CD4-positive, alpha-beta T cell (primary cell): ENCODE measurements around the gene MIA3. TPM values are rescaled to one million over a fixed set of nuclear protein-coding genes. Genes with fewer than 3 reads are reported as not detected.
A peak's percentile ranks its signal among the peaks of the same experiment; 100 is the strongest.

Source experiments
- ATAC-seq: fragments of 200-7000 bp; cut with Tn5 transposase; one replicate; pipeline ENCODE4 v1.10.0; 2022; ENCODE audit warnings: mild to moderate bottlenecking; ENCODE audit not compliant: poor library complexity
- CTCF ChIA-PET: fragments of 350-600 bp; sonication (Branson Sonifier 250); formaldehyde crosslinking; loops from one replicate; lab custom pipeline; 2021; ENCODE audit warnings: antibody characterized with exemption, inconsistent platforms; lab: Charles Lee
- POLR2A ChIA-PET: fragments of 350-600 bp; sonication (Branson Sonifier 250); formaldehyde crosslinking; loops from one replicate; lab custom pipeline; 2021; ENCODE audit warnings: antibody characterized with exemption, inconsistent platforms; lab: Charles Lee
- DNase-seq, 14 experiments: peaks; one replicate each; pipeline ENCODE4 v3.0.0-alpha.2; 2013 to 2020; ENCODE audit warnings: mixed read lengths in 2 of 14
- H3K27ac ChIP-seq, 2 donors: one replicate each; pipeline versions ENCODE4 v1.5.1 to v1.7.0; 2013; ENCODE audit warnings: low read length in 2 of 2, low read depth in 1 of 2, mild to moderate bottlenecking in 1 of 2
- H3K27me3 ChIP-seq, 2 experiments: 1 replicate in 1 of 2; 2 replicates in 1 of 2; pipeline versions ENCODE4 v1.6.1 to v1.7.0; 2013; ENCODE audit warnings: low read length in 2 of 2, control low read depth in 1 of 2, mild to moderate bottlenecking in 1 of 2, moderate library complexity in 1 of 2; ENCODE audit not compliant: insufficient read depth in 2 of 2, control insufficient read depth in 1 of 2
- H3K36me3 ChIP-seq: one replicate; pipeline ENCODE4 v1.6.1; 2013; ENCODE audit warnings: low read length, control low read depth; ENCODE audit not compliant: insufficient read depth
- H3K4me1 ChIP-seq: one replicate; pipeline ENCODE4 v1.6.1; 2013; ENCODE audit warnings: low read length, control low read depth; ENCODE audit not compliant: insufficient read depth
- H3K4me3 ChIP-seq: one replicate; pipeline ENCODE4 v1.5.1; 2013; ENCODE audit warnings: mild to moderate bottlenecking, low read length, moderate library complexity
- H3K9me3 ChIP-seq, 2 experiments: 1 replicate in 1 of 2; 2 replicates in 1 of 2; pipeline versions ENCODE4 v1.6.1 to v1.7.0; 2013; ENCODE audit warnings: low read length in 2 of 2, mild to moderate bottlenecking in 2 of 2, control low read depth in 1 of 2, moderate library complexity in 1 of 2; ENCODE audit not compliant: control insufficient read depth in 1 of 2, insufficient read depth in 1 of 2
- H3K27ac Mint-ChIP-seq: one replicate; pipeline ENCODE4 v1.8.0; 2020; ENCODE audit warnings: mixed read lengths
- H3K27me3 Mint-ChIP-seq: one replicate; pipeline ENCODE4 v1.8.0; 2021; ENCODE audit warnings: mixed read lengths
- H3K36me3 Mint-ChIP-seq: one replicate; pipeline ENCODE4 v1.8.0; 2021; ENCODE audit warnings: low read depth, mixed read lengths
- H3K4me1 Mint-ChIP-seq: one replicate; pipeline ENCODE4 v1.8.0; 2021; ENCODE audit warnings: low read depth, mixed read lengths
- H3K4me3 Mint-ChIP-seq: one replicate; pipeline ENCODE4 v1.8.0; 2020; ENCODE audit warnings: mild to moderate bottlenecking, mixed read lengths
- H3K9me3 Mint-ChIP-seq: one replicate; pipeline ENCODE4 v1.8.0; 2020; ENCODE audit warnings: mixed read lengths
- intact Hi-C, 2 experiments: fragments of 100-400 bp; cut with DNase I in 1 of 2; cut with micrococcal nuclease in 1 of 2; formaldehyde crosslinking; loops; one replicate each; pipeline versions ENCODE4 v1.15.1 to v1.9.0; 2023 to 2025; cut with DNase I, micrococcal nuclease
- total RNA-seq, 174 experiments: library from RNA in 2 of 174; stranded (reverse) in 2 of 174; gene quantifications; one replicate each; pipeline ENCODE4 v1.2.3 and lab custom pipeline; 2021 to 2026
- TF ChIP-seq, protein P1 (sequence below): fragments of 200-600 bp; IDR thresholded peaks from one replicate; pipeline ENCODE4 v1.8.0; 2022; ENCODE audit warnings: antibody characterized with exemption, mild to moderate bottlenecking

MIA3 gene
- total RNA-seq, 2 experiments from 2014 or later, result 123 to 135 TPM

DNA sequence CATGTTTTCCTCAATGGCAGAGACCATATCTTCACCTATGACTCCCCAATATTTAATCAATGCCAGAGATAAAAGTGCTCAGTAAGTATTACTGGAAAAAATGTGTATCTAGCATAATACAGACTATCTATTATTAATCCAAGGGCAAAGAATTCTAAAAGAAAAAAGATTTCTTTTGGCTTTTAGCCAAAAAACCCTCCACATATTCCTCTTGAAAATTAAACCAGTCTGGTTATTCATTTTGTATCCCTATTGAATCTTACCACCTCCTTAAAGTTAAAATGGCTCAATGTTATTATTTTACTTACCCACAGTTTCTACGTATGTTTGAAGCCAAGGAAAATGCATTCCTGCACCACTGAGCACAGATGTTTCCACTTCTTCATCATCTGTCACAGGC, 29.8 kb upstream of the MIA3 start:
- Histone ChIP-seq H3K36me3 (peaks cover 20% of the 10 kb centered on the region), H3K27me3 (no peaks in the 10 kb centered on the region), H3K4me3 (no peak overlapping the region), H3K9me3 (no peaks in the 10 kb centered on the region), H3K27ac (no peak overlapping the region), H3K4me1 (peaks cover 14% of the 10 kb centered on the region)
- H3K9me3 Mint-ChIP-seq, result no peaks in the 10 kb centered on the region
- POLR2A ChIA-PET, result interaction anchor here (4.4 kb wide), 1 partner anchor 56 kb away, joined by 33 read pairs; no protein-coding TSS in a partner anchor
- peaks cover 57% of the 10 kb centered on the region for H3K4me1 Mint-ChIP-seq
- TF ChIP-seq, protein P1, sequence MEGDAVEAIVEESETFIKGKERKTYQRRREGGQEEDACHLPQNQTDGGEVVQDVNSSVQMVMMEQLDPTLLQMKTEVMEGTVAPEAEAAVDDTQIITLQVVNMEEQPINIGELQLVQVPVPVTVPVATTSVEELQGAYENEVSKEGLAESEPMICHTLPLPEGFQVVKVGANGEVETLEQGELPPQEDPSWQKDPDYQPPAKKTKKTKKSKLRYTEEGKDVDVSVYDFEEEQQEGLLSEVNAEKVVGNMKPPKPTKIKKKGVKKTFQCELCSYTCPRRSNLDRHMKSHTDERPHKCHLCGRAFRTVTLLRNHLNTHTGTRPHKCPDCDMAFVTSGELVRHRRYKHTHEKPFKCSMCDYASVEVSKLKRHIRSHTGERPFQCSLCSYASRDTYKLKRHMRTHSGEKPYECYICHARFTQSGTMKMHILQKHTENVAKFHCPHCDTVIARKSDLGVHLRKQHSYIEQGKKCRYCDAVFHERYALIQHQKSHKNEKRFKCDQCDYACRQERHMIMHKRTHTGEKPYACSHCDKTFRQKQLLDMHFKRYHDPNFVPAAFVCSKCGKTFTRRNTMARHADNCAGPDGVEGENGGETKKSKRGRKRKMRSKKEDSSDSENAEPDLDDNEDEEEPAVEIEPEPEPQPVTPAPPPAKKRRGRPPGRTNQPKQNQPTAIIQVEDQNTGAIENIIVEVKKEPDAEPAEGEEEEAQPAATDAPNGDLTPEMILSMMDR, result no peak
- no peaks in the 10 kb centered on the region for H3K27me3 Mint-ChIP-seq
- CTCF ChIA-PET, result no interaction called here
- intact Hi-C loops, result loop anchor here (2.0 to 5.0 kb wide), 4 partner anchors 31 to 846 kb away; partner anchors contain the start of genes DUSP10 (in 1 of the 2) and MIA3 (in 1 of the 2)
- peak overlapping the region; percentile 59 for H3K4me3 Mint-ChIP-seq
- peaks cover 62% of the 10 kb centered on the region for H3K36me3 Mint-ChIP-seq
- ATAC-seq (no peak), DNase-seq (no peak)
- no peak overlapping the region for H3K27ac Mint-ChIP-seq

DNA sequence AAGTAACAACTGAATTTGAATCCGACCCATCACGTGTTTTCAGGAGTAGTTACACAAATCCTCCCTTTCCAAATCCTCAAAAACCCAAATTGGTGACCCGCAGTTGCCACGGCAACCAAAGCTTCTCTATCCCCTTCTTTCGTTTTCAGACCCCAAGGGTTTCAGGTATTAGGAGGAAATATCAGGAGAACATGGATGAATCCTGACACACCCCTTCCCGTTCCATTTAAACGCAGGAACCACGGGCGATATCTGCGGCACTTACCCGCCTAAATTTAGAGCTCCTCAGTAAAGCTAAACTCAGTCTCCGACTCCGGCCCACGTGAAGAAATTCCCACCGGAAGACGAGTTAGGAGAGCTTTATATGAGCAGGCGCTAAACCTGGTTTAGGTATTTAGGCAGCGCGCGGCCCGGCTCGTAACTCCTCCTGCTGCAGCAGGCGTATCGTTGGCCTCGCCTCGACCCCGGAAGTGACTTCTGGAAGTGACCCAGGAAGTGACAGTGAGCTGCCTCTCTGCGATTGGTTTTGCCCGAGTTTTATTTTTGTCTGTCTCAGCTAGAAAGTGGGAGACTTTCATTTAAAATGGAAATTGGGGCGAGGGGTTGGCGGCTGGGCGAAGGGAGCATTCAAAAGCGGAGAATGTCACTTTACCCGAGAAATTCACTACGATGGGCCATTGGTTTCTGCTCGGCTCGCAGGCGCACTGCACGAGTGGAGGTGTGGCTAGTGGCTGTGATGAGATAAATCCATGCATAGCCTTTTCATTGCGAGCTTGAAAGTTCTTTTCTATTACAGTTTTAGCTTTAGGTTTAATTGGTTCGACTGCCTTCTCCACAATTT, 28.2 kb upstream of the MIA3 start, which contains the start of gene TAF1A:
TSS of gene TAF1A (minus strand) at position 472 of the 841 bp plus-strand sequence.
- Mint-ChIP-seq H3K27me3 (no peaks in the 10 kb centered on the region), H3K4me3 (peak within 1 kb of the TSS; percentile 97), H3K27ac (peak within 1 kb of the TSS; percentile 99), H3K9me3 (no peaks in the 10 kb centered on the region), H3K4me1 (peaks cover 55% of the 10 kb centered on the region), H3K36me3 (peaks cover 49% of the 10 kb centered on the region)
- H3K9me3 ChIP-seq, result no peaks in the 10 kb centered on the region
- ATAC-seq (peak; percentile 99), DNase-seq (peak; percentile 74 to 93 (median 82))
- ChIA-PET CTCF (interaction anchor here (1.0 to 2.3 kb wide), 2 partner anchors 29 to 45 kb away, joined by 3 to 9 read pairs; no protein-coding TSS in a partner anchor), POLR2A (interaction anchor here (0.7 to 4.4 kb wide), 14 partner anchors 9 to 1256 kb away, joined by 3 to 33 read pairs (median 8); partner anchors contain the start of genes AIDA, BROX, DUSP10 and MIA3)
- peak within 1 kb of the TSS; percentile 74 for H3K4me3 ChIP-seq
- TF ChIP-seq, protein P1, result no peak
- H3K36me3 ChIP-seq, result peaks cover 16% of the 10 kb centered on the region
- H3K27ac ChIP-seq, result peak within 1 kb of the TSS; percentile 67 to 76
- intact Hi-C loops, result loop anchor here (1.0 to 5.0 kb wide), 6 partner anchors 28 to 847 kb away; partner anchors contain the start of genes DUSP10 (in 1 of the 2) and MIA3 (in 1 of the 2)
- H3K4me1 ChIP-seq, result peaks cover 14% of the 10 kb centered on the region
- H3K27me3 ChIP-seq, result no peaks in the 10 kb centered on the region

DNA sequence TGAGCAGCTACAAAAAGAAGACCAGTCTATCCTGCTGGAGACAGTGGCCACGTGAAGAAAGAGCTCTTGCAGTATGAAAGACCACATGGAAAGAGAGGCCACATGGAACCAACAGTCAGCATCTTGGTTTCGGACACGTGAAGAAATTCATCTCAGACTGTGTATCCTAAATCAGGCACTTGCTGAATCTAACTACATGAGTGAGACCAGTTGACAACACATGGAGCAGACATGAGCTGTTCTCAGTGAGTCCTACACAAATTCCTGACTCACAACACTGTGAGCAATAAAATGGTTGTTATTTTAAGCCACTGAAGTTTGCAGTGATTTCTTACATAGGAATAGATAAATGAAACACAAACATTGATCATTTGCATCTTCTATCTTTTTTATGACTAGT, 25.7 kb upstream of the MIA3 start:
- Mint-ChIP-seq H3K4me1 (peaks cover 36% of the 10 kb centered on the region), H3K27ac (no peak overlapping the region), H3K36me3 (peaks cover 27% of the 10 kb centered on the region), H3K27me3 (no peaks in the 10 kb centered on the region), H3K4me3 (peak overlapping the region; percentile 31), H3K9me3 (no peaks in the 10 kb centered on the region)
- Histone ChIP-seq H3K27ac (no peak overlapping the region), H3K9me3 (no peaks in the 10 kb centered on the region), H3K4me3 (no peak overlapping the region), H3K27me3 (no peaks in the 10 kb centered on the region), H3K4me1 (peaks cover 14% of the 10 kb centered on the region), H3K36me3 (peaks cover 8% of the 10 kb centered on the region)
- ATAC-seq (no peak), DNase-seq (no peak)
- intact Hi-C loops, result loop anchor here in 1 of 2 experiments (1.0 kb wide), 1 partner anchor 21 kb away; no protein-coding TSS in a partner anchor
- ChIA-PET CTCF (interaction anchor here (1.1 kb wide), 1 partner anchor 21 kb away, joined by 5 read pairs; no protein-coding TSS in a partner anchor), POLR2A (interaction anchor here (0.5 to 4.4 kb wide), 2 partner anchors 8 to 52 kb away, joined by 3 to 33 read pairs; no protein-coding TSS in a partner anchor)
- TF ChIP-seq, protein P1, result no peak
